Right cardiac atrium (tissue), 5 donors: ENCODE measurements around the gene ZNF701. TPM values are rescaled to one million over a fixed set of nuclear protein-coding genes. Genes with fewer than 3 reads are reported as not detected.

Source experiments
- polyA plus RNA-seq: library from polyadenylated mRNA; stranded (reverse); fragments of 200-250 nt; gene quantifications from one replicate; pipeline ENCODE4 v1.2.3, GENCODE V29; 2013
- total RNA-seq, 4 donors: library from RNA; stranded (reverse); fragmentation: NEBNext Ultra II Directional; extraction: Animal tissue kit (Norgen Biotek cat#: 25700); gene quantifications; one replicate each; pipeline ENCODE4 v1.2.1, GENCODE V29; 2021
- donor health status: healthy with polysubstance abuse.
- donor health status: DM: no; HTN: yes; CAD: no.
- donor health status: DM: no; HTN: no; CAD: no.
- donor health status: DM: no; HTN: yes; CAD: no; lungs with severe emphysema.
- donor health status: DM: yes; HTN: yes; CAD: no.

The ZNF701 gene
- total and polyA plus RNA-seq, 5 donors = 11.5 to 19.7 (median 18.8) TPM

Other genes with a start within 250 kb of the ZNF701 start
- 1 to 10 TPM; 1.4 to 3.4 (median 3.3) TPM for gene ZNF610, start 234.0 kb upstream of the ZNF701 start, total RNA-seq
- gene ZNF610, start 234.0 kb upstream of the ZNF701 start, polyA plus RNA-seq = 2.8 TPM
- gene ZNF880, start 200.4 kb upstream of the ZNF701 start, total RNA-seq = 10 to 100 TPM; 18.1 to 24.1 (median 20.9) TPM
- 18.3 TPM for gene ZNF880, start 200.4 kb upstream of the ZNF701 start, polyA plus RNA-seq
- 10 to 100 TPM; 17.9 to 21.3 (median 19.4) TPM for gene ZNF528, start 172.4 kb upstream of the ZNF701 start, total RNA-seq
- gene ZNF528, start 172.4 kb upstream of the ZNF701 start, polyA plus RNA-seq = 14.4 TPM
- under 1 TPM; 0.50 to 0.59 (median 0.55) TPM for gene ZNF534, start 141.1 kb upstream of the ZNF701 start, total RNA-seq
- 0.34 TPM for gene ZNF534, start 141.1 kb upstream of the ZNF701 start, polyA plus RNA-seq
- 1 to 10 TPM; 2.3 to 4.8 (median 2.9) TPM for gene ZNF578, start 116.7 kb upstream of the ZNF701 start, total RNA-seq
- gene ZNF578, start 116.7 kb upstream of the ZNF701 start, polyA plus RNA-seq = 1.2 TPM
- gene ZNF808, start 42.6 kb upstream of the ZNF701 start, total RNA-seq = 10 to 100 TPM; 27.6 to 34.2 (median 30.3) TPM
- 9.0 TPM for gene ZNF808, start 42.6 kb upstream of the ZNF701 start, polyA plus RNA-seq
- gene ZNF83, start 68.1 kb downstream of the ZNF701 start, total RNA-seq = 10 to 100 TPM; 19.2 to 27.4 (median 22.5) TPM
- 24.9 TPM for gene ZNF83, start 68.1 kb downstream of the ZNF701 start, polyA plus RNA-seq
- 10 to 100 TPM in 1 of 4 donors, 1 to 10 TPM in 3; 8.8 to 12.1 (median 9.3) TPM for gene ZNF611, start 164.8 kb downstream of the ZNF701 start, total RNA-seq
- gene ZNF611, start 164.8 kb downstream of the ZNF701 start, polyA plus RNA-seq = 5.9 TPM
- gene ZNF600, start 216.5 kb downstream of the ZNF701 start, total RNA-seq = 1 to 10 TPM; 2.6 to 4.6 (median 3.6) TPM
- 2.4 TPM for gene ZNF600, start 216.5 kb downstream of the ZNF701 start, polyA plus RNA-seq